LNCAP (cell line): ENCODE measurements around the gene MIPOL1.

Experiments used
- TF ChIP-seq, protein P1 (sequence below): fragments of 450-650 bp; IDR thresholded peaks from 2 replicates; pipeline ENCODE4 v1.5.1; 2017; ENCODE audit warnings: mild to moderate bottlenecking

MIPOL1 gene

DNA sequence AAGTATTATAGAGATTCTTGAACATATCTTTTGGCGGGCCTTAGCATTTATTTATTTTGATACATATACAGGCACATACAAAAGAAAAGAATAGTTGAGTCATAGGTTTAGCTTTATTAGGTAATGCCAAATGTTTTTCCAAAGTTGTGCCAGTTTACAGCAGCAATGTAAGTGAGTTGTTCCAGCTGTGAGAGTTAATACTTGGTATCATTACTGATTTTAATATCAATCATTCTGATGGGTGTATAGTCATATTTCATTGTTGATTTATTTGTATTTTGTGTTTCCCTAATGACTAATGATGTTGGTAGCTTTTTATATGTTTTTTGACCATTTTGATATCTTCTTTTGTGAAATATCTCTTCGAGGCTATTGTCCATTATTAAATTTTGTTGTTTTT, 122.4 kb downstream of the MIPOL1 start:
- TF ChIP-seq, protein P1, sequence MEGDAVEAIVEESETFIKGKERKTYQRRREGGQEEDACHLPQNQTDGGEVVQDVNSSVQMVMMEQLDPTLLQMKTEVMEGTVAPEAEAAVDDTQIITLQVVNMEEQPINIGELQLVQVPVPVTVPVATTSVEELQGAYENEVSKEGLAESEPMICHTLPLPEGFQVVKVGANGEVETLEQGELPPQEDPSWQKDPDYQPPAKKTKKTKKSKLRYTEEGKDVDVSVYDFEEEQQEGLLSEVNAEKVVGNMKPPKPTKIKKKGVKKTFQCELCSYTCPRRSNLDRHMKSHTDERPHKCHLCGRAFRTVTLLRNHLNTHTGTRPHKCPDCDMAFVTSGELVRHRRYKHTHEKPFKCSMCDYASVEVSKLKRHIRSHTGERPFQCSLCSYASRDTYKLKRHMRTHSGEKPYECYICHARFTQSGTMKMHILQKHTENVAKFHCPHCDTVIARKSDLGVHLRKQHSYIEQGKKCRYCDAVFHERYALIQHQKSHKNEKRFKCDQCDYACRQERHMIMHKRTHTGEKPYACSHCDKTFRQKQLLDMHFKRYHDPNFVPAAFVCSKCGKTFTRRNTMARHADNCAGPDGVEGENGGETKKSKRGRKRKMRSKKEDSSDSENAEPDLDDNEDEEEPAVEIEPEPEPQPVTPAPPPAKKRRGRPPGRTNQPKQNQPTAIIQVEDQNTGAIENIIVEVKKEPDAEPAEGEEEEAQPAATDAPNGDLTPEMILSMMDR = no peak

DNA sequence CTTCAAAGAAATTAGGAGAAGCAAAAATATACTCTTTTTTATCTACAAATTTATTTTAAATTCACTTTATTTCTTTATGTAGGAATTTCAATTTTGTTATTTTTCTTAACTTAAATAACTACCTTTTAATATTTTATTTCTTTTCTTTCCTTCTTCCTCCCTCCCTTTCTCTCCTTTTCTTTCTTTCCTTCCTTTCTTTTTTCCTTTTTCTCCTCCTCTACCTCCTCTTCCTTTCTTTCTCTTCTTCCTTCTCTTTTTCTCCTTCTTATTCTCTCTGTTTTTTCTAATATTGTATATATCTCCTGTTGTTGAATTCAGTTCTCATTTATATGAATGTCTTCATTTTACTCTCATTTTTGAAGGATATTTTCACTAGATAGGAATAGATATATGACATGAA, 127.6 kb downstream of the MIPOL1 start:
- TF ChIP-seq, protein P1 = no peak

- TF ChIP-seq, protein P1 = no peak
Observed at GRCh38 chr14:37326434-37326833, 128.7 kb downstream of the MIPOL1 start.

- TF ChIP-seq, protein P1 = no peak
Observed at GRCh38 chr14:37328673-37329072, 130.9 kb downstream of the MIPOL1 start.

DNA sequence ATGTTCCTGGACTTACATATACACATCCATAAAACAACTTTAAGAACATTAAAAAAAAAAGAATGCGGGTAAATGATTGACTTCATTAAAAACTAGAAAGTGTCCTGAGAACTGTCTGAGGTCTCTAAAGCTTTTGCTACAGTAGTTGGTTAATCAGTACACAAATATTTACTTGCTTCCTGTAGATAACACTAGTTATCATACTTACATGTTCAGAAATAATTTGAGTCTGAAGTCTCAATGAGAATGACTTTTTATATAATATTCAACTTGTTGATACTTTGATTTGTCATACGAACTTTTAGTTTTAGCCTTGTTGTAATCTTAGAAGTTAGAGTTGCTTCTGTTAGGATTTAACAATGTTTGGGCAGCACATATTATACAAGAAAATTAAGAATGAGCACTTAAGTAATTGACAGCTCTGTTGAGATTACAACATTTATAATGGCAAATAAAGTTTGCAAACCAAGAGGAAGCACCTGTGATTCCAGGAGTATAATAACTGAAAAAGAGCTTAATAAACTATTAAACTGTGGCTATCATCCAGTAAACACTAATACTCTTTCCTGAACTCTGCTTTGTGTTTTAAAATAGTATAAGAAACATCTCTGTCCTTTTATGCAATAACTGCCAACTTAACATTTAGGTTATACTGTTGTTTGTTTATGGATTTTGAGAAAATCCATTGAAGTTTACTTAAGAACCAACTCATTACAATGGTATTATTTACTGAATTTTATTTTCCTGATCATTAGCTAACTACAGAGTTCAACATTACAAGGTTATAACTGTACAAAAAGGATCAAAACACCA, 131.7 kb downstream of the MIPOL1 start:
- TF ChIP-seq, protein P1 = no peak

- TF ChIP-seq, protein P1 = no peak
Observed at GRCh38 chr14:37330910-37331309, 133.2 kb downstream of the MIPOL1 start.

DNA sequence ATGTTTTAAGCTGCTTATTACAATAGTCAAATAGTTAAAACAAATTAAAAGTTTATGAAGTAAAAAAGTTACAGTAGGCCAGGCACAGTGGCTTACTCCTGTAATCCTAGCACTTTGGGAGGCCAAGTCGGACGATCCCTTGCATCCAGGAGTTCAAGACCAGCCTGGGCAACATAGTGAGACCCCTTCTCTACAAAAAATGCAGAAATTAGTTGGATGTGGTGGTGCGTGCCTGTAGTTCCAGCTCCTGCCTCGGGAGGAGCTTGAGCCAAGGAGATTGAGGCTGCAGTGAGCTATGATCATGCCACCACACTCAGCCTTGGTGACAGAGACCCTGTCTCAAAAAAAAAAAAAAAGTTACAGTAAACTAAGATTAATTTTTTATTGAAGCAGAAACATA, 142.6 kb downstream of the MIPOL1 start:
- TF ChIP-seq, protein P1 = no peak
